A673 (cell line): ENCODE measurements around the gene PHACTR3.

Experiments
- EZH2 ChIP-seq: fragments of 200-600 bp; sonication (generic); IDR thresholded peaks from 2 replicates; pipeline ENCODE4 v1.6.1; 2017; ENCODE audit warnings: borderline replicate concordance, low read depth, mild to moderate bottlenecking, mixed read lengths, antibody characterized with exemption, low read length; ENCODE audit not compliant: poor library complexity, severe bottlenecking
- TF ChIP-seq, protein P1 (sequence below): fragments of 300-800, 200-600 bp; sonication (generic); conservative IDR thresholded peaks from 2 replicates; pipeline ENCODE4 v1.5.1; 2017; ENCODE audit warnings: low read depth, mild to moderate bottlenecking, antibody characterized with exemption, low read length, moderate library complexity, mixed read lengths

DNA sequence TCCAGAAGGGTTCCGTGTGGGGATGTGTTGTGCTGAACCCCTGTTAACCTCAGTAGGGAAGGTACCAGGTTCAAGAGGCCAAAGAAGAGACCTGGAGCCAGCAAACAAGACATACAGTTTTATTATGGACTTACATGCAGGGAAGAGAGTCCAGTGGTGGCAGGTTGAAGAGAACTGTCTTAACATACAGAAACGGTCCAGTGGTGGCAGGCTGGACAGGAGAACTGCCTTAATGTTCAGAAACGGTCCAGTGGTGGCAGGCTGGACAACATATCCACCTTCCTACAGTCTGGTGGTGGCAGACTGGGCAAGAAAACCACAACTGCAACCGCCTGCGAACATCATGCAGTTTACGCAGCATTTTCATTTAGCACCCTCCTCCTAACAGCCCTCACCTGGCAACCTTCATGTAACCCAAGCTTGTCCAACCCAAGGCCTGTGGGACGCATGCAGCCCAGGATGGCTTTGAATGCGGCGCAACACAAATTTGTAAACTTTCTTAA, 75.9 kb downstream of the PHACTR3 start:
- TF ChIP-seq, protein P1, sequence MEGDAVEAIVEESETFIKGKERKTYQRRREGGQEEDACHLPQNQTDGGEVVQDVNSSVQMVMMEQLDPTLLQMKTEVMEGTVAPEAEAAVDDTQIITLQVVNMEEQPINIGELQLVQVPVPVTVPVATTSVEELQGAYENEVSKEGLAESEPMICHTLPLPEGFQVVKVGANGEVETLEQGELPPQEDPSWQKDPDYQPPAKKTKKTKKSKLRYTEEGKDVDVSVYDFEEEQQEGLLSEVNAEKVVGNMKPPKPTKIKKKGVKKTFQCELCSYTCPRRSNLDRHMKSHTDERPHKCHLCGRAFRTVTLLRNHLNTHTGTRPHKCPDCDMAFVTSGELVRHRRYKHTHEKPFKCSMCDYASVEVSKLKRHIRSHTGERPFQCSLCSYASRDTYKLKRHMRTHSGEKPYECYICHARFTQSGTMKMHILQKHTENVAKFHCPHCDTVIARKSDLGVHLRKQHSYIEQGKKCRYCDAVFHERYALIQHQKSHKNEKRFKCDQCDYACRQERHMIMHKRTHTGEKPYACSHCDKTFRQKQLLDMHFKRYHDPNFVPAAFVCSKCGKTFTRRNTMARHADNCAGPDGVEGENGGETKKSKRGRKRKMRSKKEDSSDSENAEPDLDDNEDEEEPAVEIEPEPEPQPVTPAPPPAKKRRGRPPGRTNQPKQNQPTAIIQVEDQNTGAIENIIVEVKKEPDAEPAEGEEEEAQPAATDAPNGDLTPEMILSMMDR: no peak
- no peak for TF ChIP-seq EZH2
